Lower leg skin (tissue), 4 donors: ENCODE data around the gene SPG21. TPM values are rescaled to one million over a fixed set of nuclear protein-coding genes. Genes with fewer than 3 reads are reported as not detected.

ENCODE experiments used
- DNase-seq, 2 donors: peaks; one replicate each; pipeline ENCODE4 v3.0.0-alpha.2; 2019; ENCODE audit warnings: low spot score in 2 of 2
- H3K4me3 ChIP-seq: fragments of 200-600 bp; sonication (generic); 2 replicates; pipeline ENCODE4 v1.5.1; 2017; ENCODE audit warnings: mild to moderate bottlenecking, low read depth; ENCODE audit not compliant: poor library complexity, severe bottlenecking
- POLR2A ChIP-seq, 2 donors: fragments of 450-650 bp; IDR thresholded peaks; one replicate each; pipeline ENCODE4 v1.6.1; 2016 to 2017; ENCODE audit warnings: antibody characterized with exemption in 2 of 2, mild to moderate bottlenecking in 1 of 2, moderate library complexity in 1 of 2
- WGBS, 2 donors: methylation state at CpG; one replicate each; pipeline ENCODE4 v1.1.5; 2018; 5-methylcytosine and 5-hydroxymethylcytosine counted together
- intact Hi-C: fragments of 100-400 bp; cut with DNase I; formaldehyde crosslinking; loops from one replicate; pipeline ENCODE4 v1.15.0; 2023; ENCODE audit warnings: low total_unique reads
- total RNA-seq, 4 donors: library from RNA; depleted of rRNA; stranded (reverse); fragments of >200 nt; gene quantifications; one replicate each; pipeline ENCODE4 v1.1.0, GENCODE V29; 2016
- TF ChIP-seq, protein P1 (sequence below), 3 donors: fragments of 450-650 bp; IDR thresholded peaks; one replicate each; pipeline ENCODE4 v1.5.1; 2016; ENCODE audit warnings: antibody characterized with exemption in 3 of 3, mild to moderate bottlenecking in 3 of 3, moderate library complexity in 2 of 3

Gene SPG21
- total RNA-seq, 4 donors from 2014 or later: 54.3 to 93.1 (median 76.6) TPM

DNA sequence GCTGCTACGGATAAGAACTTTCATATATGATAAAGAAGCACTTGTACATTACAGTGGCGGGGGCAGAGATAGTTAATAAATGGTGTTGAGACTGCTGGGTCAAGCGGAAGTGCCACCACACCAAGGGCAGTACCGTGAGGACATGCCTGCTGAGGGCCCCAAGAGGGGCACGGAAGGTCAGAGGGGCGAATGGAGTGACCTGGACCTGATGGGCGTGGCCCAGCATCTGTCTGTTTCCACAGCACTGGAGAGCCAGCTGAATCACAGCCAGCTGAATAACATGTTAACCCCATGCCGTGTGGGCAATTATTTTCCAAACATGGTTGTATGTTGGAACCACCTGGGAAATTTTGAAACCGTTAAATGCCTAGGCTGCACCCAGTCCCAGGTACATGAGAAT, 40.8 kb downstream of the SPG21 start:
- DNase-seq: no peak
- TF ChIP-seq POLR2A (IDR thresholded peaks at IDR 0.05): no peak
- TF ChIP-seq, protein P1, sequence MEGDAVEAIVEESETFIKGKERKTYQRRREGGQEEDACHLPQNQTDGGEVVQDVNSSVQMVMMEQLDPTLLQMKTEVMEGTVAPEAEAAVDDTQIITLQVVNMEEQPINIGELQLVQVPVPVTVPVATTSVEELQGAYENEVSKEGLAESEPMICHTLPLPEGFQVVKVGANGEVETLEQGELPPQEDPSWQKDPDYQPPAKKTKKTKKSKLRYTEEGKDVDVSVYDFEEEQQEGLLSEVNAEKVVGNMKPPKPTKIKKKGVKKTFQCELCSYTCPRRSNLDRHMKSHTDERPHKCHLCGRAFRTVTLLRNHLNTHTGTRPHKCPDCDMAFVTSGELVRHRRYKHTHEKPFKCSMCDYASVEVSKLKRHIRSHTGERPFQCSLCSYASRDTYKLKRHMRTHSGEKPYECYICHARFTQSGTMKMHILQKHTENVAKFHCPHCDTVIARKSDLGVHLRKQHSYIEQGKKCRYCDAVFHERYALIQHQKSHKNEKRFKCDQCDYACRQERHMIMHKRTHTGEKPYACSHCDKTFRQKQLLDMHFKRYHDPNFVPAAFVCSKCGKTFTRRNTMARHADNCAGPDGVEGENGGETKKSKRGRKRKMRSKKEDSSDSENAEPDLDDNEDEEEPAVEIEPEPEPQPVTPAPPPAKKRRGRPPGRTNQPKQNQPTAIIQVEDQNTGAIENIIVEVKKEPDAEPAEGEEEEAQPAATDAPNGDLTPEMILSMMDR (IDR thresholded peaks at IDR 0.05): no peak
- WGBS, 2 donors: 75% methylated on average over 9 of the region's 9 CpGs
- H3K4me3 ChIP-seq: no peak overlapping the region
- intact Hi-C loops: no loop called here

DNA sequence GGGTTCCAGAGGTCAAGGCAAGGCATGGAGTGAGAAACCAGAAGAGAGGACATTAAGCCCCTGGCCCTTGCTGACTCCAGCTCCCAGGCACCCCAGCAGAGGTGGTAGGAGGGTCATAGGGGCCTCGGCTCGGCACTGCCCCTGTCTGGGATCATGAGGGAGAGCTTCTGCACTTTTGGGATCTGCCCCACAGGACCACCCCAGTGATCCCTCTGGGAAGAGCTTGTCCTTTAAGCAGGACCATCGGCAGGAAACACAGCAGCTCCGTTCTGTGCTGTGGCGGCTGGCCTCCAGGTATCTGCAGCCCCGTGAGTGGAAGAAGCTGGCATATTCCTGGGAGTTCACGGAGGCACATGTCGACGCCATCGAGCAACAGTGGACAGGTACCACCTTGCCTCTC, 42.5 kb downstream of the SPG21 start:
- TF ChIP-seq, protein P1 (IDR thresholded peaks at IDR 0.05): no peak
- TF ChIP-seq POLR2A (IDR thresholded peaks at IDR 0.05): no peak
- DNase-seq: no peak
- 78 to 87% methylated on average over 3 to 10 of the region's 10 CpGs for WGBS, 2 donors
- intact Hi-C loops: no loop called here
- H3K4me3 ChIP-seq: no peak overlapping the region

DNA sequence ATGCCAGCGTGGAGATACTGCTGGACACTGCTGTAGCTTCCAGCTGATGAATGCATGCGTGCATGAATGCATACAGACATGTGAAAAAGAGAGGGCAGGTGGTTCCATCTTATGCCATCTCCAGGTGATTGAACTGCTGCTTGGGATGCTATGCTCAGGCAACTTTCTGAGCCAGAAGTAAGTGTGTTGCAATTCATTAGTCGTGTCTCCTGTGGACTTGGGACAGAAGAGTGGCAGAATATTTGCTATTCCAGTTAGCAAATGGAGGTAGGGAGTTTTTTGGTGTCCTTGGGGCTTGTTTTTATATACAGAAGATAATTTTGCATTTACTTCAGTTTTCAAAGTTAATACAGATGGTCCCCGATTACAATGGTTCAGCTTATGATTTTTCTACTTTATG, 44.8 kb downstream of the SPG21 start:
- H3K4me3 ChIP-seq: no peak overlapping the region
- 71 to 72% methylated on average over 4 of the region's 4 CpGs for WGBS, 2 donors
- intact Hi-C loops: no loop called here
- peak in 1 of 2 donors; percentile 7 for DNase-seq
- TF ChIP-seq, protein P1 (IDR thresholded peaks at IDR 0.05): no peak
- TF ChIP-seq POLR2A (IDR thresholded peaks at IDR 0.05): no peak

DNA sequence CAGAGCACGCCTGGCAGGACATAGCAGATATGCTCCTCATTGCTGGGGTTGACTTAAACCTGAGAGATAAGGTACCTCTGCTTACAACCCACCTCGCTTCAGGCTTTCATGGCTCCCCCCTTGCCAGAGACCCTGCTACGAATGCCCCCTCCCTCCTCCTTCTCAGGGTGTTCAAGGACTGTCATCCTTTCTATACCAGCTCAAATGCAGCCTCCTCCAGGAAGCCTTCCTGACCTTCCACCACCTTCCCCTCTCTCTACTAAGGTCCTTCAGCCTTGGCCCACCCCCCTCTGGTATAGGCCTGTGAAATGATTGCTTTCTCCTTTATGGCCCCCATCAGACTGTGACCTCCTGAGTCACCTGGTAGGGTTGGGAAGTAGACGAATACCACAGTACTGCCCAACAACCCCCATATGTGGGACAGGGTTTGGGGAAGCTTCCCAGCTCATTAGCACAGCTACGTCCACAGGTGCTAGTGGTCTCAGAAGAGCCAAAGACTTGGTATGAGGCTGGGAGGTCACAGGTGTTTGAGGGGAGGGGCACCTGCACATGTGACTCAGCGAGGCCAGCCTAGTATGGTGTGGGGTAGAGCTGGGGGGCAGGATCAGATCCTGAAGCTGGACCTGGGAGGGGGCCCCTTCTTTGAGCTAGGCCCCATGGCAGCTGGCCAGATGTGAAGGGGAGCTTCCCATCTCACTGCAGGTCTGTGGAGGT, 46.0 kb downstream of the SPG21 start:
- 89 to 90% methylated on average over 6 of the region's 6 CpGs for WGBS, 2 donors
- peak in 1 of 2 donors; percentile 50 for DNase-seq
- intact Hi-C loops: no loop called here
- no peak overlapping the region for H3K4me3 ChIP-seq
- no peak for TF ChIP-seq POLR2A (IDR thresholded peaks at IDR 0.05)
- TF ChIP-seq, protein P1 (IDR thresholded peaks at IDR 0.05): no peak

DNA sequence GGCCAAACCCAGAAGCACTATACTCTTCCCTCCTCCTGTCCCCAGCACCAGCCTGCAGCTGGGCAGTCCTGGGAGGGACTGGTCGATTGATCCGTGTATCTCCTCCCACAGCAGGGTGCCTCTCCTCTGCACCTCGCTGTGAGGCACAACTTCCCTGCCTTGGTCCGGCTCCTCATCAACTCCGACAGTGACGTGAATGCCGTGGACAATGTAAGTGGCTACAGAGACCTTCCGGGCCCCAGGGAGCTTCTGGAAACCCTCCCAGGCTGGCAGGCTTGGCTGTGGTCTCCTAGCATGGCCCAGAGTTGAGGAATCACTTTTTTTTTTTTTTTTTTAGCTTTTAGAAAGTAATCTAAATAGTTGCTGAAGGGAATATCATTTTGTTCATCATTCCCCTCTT, 47.4 kb downstream of the SPG21 start:
- peak in 1 of 2 donors; percentile 40 for DNase-seq
- 75 to 84% methylated on average over 8 of the region's 8 CpGs for WGBS, 2 donors
- TF ChIP-seq POLR2A (IDR thresholded peaks at IDR 0.05): no peak
- TF ChIP-seq, protein P1 (IDR thresholded peaks at IDR 0.05): no peak
- no peak overlapping the region for H3K4me3 ChIP-seq
- intact Hi-C loops: no loop called here

DNA sequence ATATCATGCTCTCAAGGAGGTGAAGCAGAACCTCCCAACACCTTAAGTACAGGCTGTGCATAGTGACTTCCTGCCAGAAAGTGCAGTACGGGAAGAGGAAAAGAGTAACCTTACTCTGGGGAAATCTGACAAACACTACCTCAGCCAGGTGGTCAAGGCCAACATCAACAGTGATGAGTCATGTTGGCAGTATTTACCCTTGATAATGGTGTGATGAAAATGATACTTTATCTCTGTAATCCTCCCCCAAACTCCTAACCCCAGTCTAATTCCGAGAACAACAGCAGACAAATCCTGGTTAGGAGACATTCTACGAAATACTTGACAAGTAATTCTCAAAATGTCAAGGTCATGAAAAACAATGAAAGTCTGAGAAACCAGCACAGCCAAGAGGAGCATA, 51.5 kb downstream of the SPG21 start:
- intact Hi-C loops: no loop called here
- no peak overlapping the region for H3K4me3 ChIP-seq
- WGBS, 2 donors: 68 to 81% methylated on average over 3 of the region's 3 CpGs
- DNase-seq: peak in 1 of 2 donors; percentile 4
- no peak for TF ChIP-seq POLR2A (IDR thresholded peaks at IDR 0.05)
- TF ChIP-seq, protein P1 (IDR thresholded peaks at IDR 0.05): no peak
